DMS153 treated with DMSO at 0.1 percent for 48 hours (cell line): Measurements from ENCODE around the gene RNU7-1.

Source experiments
- DNase-seq: peaks from one replicate; lab custom pipeline; 2025; ENCODE audit not compliant: unreplicated experiment; lab: John Stamatoyannopoulos, UW

RNU7-1 gene

DNA sequence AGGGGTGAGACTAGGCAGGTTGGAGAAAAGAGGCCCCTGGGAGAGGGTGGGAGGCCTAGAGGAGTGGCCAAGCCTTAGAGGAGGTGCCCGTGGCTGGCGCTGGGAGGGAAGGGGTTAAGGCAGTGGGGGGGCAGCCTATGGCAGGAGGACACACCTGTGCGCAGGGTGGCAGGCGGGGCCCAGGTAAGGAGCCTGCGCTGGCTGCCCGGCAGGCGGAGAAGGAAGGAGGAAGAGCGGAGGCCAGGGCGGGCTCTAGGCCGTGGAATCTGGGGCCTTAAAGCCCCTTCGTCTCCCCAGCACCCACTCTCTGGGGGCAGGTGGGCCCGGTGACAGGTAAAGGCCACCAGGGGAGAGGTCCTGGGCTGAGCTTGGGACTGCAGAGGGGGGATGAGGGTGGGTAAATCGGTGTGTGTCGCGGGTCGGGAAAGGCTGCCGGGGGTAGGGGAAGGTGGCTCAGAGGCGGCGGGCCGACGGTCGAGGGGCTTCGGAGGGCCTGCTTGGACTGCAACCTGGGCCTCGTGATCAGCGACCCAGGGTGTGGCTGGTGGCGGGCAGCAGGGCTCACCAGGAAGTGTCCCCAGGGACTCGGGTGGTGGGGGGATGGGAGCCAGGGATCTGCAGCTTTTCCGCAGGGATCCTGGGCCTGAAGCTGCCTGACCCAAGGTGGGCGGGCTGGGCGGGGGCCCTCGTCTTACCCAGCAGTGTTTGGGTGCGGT, 19.6 kb downstream of the RNU7-1 start:
- peak; percentile 80 for DNase-seq

- DNase-seq, result peak; percentile 19
Observed at GRCh38 chr12:6963791-6964413, 20.3 kb downstream of the RNU7-1 start.

GRCh38 chr12:6964605-6965025, 21.0 kb downstream of the RNU7-1 start:
- no peak for DNase-seq

DNA sequence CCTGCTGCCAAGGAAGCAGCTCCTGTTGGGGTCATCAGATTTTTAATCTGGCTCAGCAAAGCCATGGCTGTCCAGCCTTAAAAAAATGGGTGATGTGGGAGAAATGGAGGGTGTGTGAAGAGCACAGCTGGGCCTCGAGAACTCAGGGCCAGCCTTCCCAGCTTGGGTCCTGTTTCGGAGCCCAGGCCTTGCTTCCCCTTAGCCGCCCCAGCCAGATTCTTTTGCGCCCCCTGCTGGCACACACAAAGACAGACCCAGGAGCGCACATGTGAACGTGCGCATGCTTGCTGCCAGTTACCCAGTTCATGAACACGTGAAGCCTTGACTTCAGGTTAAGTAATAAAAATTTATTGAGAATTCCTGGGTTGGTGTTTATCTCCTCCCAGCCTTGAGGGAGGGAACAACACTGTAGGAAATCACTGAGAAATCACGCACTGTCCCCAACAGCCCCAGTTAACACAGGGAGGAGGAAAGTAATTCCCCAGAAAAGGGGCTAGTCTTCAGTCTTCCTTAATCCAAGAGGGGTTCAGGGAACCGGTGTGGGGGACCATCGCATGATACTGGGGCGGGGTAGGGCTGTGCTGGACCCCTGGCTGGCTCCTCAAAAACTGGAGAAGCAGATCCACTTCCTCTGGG, 21.5 kb downstream of the RNU7-1 start:
- peak; percentile 37 for DNase-seq

DNA sequence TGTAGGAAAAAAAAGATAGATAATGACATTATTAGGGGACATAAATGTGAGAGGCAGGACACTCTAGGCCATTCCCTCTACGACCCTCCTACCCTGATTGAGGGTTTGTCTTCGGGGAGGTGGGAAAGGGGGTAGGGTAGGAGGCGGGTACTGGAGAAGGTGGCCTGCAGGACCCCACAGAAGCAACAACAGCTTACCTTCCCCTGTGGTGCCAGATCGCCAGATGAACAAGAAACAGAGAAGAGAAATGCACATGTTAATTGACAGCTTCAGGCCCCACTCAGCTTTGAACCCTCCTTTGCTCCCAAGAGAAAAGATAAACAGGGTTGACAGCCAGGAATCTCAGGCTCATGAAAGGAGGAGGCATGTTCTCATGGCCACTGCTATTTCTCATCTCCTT, 22.1 kb downstream of the RNU7-1 start:
- DNase-seq, result no peak

- no peak for DNase-seq
Observed at GRCh38 chr12:6966351-6966750, 22.7 kb downstream of the RNU7-1 start.

- DNase-seq, result no peak
Observed at GRCh38 chr12:6967651-6968100, 24.1 kb downstream of the RNU7-1 start.

DNA sequence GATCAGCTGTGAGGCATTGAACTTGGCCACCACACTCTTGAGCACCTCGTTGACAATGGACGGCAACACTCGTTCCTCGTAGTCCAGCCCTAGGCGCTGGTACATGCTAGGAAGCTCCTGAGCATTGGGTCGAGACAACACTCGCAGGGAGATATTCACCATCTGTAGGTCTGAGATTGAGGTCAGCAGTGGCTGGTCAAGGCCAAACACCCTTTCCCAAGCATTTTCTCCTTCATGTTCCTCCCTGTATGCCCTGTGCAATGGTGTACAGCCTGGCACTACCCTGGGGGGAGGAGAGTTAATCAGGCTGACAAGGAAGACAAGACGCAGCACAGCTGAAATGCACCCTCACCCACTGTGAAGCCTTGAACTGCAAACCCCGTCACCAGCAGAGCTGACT, 24.8 kb downstream of the RNU7-1 start:
- no peak for DNase-seq

DNA sequence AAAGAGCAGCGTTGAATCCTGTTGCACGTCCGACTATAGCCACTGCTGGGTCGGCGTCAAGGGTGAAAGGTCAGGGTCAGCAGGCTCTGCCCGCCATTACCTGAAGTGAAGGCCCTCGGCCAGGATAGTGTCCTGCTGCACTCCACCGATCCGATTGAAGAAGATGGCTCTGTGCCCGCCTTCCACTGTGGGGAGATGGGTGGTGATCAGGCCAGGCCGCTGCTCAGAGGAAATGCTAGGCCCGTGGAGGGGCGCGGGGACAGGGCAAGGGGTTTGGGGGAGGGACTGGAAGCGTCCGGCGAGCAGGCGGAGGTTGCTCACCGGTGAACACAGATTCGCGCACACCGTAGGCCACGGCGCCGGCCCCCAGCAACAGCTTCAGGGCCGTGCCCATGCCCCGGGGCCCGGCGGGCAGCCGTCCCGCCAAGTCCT, 26.5 kb downstream of the RNU7-1 start:
- no peak for DNase-seq

GRCh38 chr12:6974180-6974579, 30.6 kb downstream of the RNU7-1 start:
- DNase-seq, result no peak

- no peak for DNase-seq
Observed at GRCh38 chr12:6975297-6976032, 31.8 kb downstream of the RNU7-1 start.

- no peak for DNase-seq
Observed at GRCh38 chr12:6977653-6978052, 34.0 kb downstream of the RNU7-1 start.

GRCh38 chr12:6978188-6978587, 34.6 kb downstream of the RNU7-1 start:
- no peak for DNase-seq

DNA sequence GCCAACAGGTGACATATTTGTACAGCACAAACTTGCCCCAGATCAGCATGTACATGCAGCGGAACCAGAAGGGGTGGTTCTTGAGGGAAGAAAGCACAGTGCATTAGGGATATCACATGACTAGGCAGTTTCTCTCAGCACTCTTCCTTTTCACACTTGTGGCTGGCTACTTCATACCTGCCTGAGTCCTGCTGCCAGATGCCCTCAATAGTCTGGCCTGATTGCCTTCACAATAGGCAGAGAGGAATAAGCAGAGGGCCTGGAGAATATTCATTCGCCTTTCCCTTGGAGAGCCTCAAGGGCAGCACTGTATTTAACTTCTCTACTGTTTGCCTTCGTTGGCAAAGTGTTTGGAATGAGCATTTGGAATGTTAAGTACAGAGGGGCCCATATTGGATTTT, 35.0 kb downstream of the RNU7-1 start:
- no peak for DNase-seq

DNA sequence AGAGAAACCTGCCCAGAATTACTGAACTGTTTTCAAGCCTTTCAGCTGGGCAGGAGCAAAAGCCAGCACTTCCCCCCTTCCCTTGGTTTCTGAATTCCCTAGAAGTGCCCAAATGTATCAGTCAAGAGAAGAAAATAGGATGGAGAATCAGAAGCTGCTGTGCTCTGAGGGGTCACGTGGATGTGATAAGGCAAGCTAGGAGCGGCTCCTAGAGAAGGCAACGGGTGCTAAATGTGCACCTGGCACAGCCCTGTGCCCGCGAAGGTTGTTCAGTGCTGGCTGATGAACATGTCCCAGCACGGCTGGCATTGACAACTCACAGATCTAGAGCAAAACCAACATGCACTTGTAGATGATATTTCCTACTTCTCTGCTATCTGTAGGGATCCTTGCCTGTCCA, 35.4 kb downstream of the RNU7-1 start:
- no peak for DNase-seq

- DNase-seq, result no peak
Observed at GRCh38 chr12:6979453-6979852, 35.8 kb downstream of the RNU7-1 start.

GRCh38 chr12:6980075-6980474, 36.5 kb downstream of the RNU7-1 start:
- DNase-seq, result no peak

DNA sequence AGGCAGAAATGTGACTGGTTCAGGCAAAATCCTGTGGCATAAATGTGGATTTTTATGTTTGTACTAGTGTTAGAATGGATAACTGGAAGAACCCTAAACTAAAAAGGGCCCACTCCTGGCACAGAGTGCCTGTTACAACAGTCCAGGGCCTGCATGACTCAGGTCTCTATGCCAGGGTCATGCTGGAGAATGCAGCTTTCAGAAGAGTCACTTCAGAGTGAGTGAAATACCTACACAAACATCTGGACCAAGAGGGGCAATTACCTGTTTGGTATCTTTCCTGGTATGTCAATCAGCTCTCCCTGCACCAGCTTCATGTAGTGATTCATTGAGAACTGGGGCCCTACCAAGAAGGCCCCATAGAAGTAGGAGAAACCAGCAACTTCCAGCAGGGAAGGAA, 37.1 kb downstream of the RNU7-1 start:
- DNase-seq, result no peak

DNA sequence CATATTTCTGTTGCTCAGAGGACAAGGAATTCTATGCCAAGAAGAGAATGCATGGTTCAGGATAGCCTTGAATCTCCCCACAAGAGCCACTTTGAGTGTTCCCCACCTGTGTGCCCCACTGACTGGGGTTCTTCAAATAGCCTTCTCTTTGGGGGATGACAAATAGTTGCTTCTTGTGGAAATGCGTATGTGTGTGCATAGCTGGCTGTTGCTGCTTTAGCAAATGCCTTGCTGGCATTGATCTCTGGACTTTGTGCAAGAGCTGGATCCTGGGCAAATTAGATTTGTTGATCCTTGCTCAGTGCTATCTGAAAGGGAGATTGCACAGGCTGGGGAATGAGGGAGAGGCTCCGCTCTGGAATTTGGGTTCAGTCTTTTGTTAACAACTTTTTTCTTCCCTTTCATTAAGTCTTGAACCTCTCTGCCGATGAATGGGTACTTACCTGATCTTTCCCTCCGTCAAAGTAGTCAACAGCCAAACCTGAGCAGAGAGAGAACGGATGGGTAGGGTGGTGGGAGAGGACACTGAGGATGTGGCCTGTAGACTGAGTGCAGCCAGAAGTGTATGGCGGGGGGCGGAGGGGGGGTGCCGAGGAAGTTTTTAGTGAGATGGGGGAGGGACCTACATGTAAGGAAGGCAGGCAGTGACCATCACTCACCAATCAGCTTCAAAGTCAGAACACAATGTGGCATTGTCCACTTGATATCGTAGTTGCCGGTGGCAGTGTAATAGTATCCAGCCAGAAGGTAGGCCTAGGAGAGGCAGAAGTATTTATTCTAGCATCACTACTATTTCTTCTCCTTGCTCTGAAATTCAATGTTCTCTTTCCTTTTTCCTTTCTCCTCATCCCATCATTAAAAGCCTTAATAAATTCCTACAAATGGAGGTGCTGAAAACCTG, 37.8 kb downstream of the RNU7-1 start:
- no peak for DNase-seq

- no peak for DNase-seq
Observed at GRCh38 chr12:6982532-6982931, 38.9 kb downstream of the RNU7-1 start.
